HEK293T (cell line): Measurements from ENCODE around the gene MTHFD2.

Source experiments
- FOXK2 ChIP-seq: fragments of 450-650 bp; IDR thresholded peaks from 2 replicates; pipeline ENCODE4 v1.6.1; 2016; ENCODE audit warnings: mild to moderate bottlenecking
- SUZ12 ChIP-seq: fragments of 450-650 bp; IDR thresholded peaks from 2 replicates; pipeline ENCODE4 v1.6.1; 2016; ENCODE audit warnings: mild to moderate bottlenecking

DNA sequence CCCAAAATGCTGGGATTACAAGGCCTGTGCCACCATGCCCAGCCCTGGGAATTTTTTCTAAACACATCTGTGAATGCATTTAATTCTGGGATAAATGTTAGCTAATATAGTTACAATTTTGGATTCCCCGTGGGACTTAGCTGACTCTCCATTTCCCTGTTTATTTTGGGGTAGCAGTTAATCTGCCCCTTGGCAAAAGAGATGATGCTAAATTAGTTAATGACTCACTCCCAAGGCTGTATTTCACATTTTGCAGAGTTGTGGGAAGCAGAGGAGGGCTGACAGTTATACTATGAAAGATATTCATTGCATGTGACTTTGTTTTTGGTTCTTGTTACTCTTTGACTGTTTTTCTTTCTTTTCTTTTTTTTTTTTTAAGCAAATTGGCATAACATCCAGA is 3.2 kb downstream of the MTHFD2 start:
- TF ChIP-seq SUZ12 (no peak), FOXK2 (no peak)
